GM06990 (cell line): Measurements from ENCODE around the gene FRS2.

Source experiments
- DNase-seq: peaks from one replicate; pipeline ENCODE4 v3.0.0-alpha.2; 2011; ENCODE audit not compliant: insufficient read length; ENCODE audit errors: extremely low read depth
- H3K27me3 ChIP-seq: replicated peaks from 2 replicates; pipeline ENCODE4 v1.6.0; 2011; ENCODE audit warnings: low read length; ENCODE audit not compliant: control insufficient read depth, insufficient read depth
- H3K36me3 ChIP-seq: 2 replicates; pipeline ENCODE4 v1.5.1; 2011; ENCODE audit warnings: low read length; ENCODE audit not compliant: control insufficient read depth, insufficient read depth
- H3K4me3 ChIP-seq: replicated peaks from 2 replicates; pipeline ENCODE4 v1.5.1; 2011; ENCODE audit warnings: low read depth, mild to moderate bottlenecking, control low read depth, low read length
- TF ChIP-seq, protein P1 (sequence below): IDR thresholded peaks from 2 replicates; pipeline ENCODE4 v1.5.1; 2011; ENCODE audit warnings: low read length, control low read depth, mild to moderate bottlenecking, inconsistent platforms; ENCODE audit not compliant: insufficient read depth, poor library complexity, severe bottlenecking

Gene FRS2

GRCh38 chr12:69519871-69520270 lies 49.7 kb downstream of the FRS2 start:
- Histone ChIP-seq H3K36me3 (no peaks in the 10 kb centered on the region), H3K4me3 (no peak overlapping the region), H3K27me3 (no peaks in the 10 kb centered on the region)
- DNase-seq: no peak
- TF ChIP-seq, protein P1, sequence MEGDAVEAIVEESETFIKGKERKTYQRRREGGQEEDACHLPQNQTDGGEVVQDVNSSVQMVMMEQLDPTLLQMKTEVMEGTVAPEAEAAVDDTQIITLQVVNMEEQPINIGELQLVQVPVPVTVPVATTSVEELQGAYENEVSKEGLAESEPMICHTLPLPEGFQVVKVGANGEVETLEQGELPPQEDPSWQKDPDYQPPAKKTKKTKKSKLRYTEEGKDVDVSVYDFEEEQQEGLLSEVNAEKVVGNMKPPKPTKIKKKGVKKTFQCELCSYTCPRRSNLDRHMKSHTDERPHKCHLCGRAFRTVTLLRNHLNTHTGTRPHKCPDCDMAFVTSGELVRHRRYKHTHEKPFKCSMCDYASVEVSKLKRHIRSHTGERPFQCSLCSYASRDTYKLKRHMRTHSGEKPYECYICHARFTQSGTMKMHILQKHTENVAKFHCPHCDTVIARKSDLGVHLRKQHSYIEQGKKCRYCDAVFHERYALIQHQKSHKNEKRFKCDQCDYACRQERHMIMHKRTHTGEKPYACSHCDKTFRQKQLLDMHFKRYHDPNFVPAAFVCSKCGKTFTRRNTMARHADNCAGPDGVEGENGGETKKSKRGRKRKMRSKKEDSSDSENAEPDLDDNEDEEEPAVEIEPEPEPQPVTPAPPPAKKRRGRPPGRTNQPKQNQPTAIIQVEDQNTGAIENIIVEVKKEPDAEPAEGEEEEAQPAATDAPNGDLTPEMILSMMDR: no peak

DNA sequence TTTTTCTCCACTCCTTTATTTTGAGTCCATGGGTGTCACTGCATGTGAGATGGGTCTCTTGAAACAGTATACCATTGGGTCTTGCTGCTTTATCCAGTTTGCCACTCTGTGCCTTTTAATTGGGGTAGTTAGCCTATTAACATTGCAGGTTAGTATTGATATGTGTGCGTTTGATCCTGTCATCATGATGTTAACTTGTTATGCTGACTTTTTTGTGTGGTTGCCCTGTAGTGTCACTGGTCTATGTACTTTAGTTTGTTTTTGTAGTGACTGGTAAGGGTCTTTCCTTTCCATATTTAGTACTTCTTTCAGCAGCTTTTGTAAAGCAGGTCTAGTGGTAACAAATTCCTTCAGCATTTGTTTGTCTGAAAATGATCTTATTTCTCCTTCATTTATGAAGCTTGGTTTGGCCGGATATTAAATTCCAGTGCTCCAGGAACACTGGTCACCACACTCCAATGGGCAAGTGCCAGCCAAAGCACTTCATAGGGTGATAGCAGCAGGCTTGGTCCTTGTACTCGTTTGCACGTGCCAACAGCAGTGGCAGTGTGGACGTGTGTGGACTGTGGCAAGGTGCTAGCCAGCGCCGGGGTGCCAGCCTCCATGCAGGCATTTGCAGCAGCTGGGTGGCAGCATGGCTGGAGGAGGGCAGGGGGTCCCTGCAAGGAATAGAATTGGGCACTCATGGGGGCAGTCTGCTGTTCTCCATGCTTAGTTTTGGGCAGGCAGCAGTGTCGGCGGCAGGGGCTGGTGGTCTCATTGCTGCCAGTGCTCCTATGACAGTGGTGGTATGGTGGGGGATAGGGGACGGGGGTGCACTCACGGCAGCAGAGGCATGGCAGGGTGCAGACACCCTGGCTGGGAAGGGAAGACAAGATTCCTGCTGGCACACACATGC lies 53.5 kb downstream of the FRS2 start:
- TF ChIP-seq, protein P1: no peak
- Histone ChIP-seq H3K4me3 (no peak overlapping the region), H3K27me3 (no peaks in the 10 kb centered on the region), H3K36me3 (no peaks in the 10 kb centered on the region)
- DNase-seq: no peak

DNA sequence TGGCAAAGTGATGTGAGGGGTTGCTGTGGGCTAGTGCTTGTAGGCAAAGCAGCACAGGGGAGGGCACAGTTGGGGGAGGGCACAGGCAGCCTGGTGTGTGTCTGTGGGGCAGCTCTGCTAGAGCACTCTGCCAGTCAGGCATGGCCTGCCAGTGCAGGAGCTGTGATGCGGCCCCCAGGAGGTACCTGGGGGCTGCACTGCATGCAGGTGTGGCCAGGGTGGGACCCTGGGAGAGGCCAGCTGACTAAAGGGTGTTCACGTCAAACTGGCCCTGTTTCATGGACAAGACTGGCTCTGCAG lies 54.1 kb downstream of the FRS2 start:
- H3K27me3 ChIP-seq: no peaks in the 10 kb centered on the region
- no peak overlapping the region for H3K4me3 ChIP-seq
- TF ChIP-seq, protein P1: no peak
- no peak for DNase-seq
- no peaks in the 10 kb centered on the region for H3K36me3 ChIP-seq

DNA sequence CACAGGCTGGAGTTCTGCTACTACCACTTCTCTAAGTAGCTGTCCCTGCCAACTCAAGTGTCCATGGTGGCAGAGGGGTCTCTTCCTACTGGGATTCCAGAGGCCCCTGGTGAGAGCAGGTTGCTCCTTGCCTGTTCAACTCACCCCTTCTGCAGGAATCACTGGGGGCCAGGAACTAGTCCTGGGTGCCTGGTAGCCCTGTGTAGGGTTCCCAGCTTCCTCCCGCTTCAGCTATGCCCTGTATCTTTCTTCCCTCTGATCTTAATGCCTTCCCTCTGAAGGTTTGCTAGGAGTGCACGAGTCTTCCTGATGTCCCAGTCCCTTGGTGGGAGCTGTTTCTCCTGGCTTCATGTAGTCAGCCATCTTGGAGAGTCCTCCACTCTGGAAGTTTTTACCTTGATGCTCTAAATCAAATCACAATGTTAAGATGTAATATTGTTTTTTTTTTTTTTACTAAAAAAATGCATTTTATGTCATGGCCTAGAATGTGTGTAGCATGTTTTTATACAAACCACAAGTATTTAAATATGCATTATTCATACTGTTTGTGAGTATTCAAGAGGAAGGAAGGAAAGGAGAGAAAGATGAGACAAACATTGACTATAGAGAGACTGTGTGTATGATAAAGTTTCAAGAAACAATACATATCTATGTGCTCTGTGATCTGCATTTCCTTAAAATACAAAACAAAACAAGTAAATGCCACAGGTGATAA lies 54.7 kb downstream of the FRS2 start:
- Histone ChIP-seq H3K4me3 (no peak overlapping the region), H3K36me3 (no peaks in the 10 kb centered on the region), H3K27me3 (no peaks in the 10 kb centered on the region)
- DNase-seq: no peak
- TF ChIP-seq, protein P1: no peak

DNA sequence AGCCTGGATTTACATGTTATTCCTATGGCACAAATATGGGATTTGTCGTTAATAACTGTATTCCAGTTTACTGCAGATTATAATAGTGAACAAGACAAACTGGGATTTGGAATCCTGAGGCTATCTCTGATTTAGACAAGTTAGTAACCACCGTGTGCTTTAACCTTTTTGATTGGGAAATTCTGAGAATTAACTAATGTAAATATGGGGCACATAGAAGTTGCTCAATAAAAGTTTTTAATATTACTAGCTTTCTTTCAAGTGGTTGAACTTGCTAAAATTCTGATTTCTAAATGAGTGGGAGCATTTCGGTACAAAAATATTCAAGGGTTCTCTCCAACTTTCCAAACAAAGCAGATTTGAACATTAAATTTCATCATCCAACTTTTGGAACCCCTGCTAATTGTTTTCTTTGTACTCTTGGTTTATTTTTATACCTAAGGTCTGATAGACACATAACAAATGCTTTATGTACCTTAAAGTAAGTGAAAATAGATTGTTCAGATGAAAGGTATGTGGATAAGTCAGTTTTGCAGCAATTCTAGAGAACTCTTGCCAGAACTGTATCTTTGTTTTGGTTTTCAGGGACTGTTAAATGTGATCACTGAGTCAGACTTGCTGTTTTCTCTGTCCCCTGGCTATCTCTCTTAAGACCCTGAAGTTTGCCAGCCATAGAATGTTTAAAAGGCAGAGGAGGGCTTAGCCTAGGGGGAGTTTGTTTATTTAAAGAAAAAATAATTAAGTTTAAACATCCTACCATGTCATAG lies 57.5 kb downstream of the FRS2 start:
- no peak overlapping the region for H3K4me3 ChIP-seq
- no peaks in the 10 kb centered on the region for H3K27me3 ChIP-seq
- DNase-seq: no peak
- TF ChIP-seq, protein P1: no peak
- H3K36me3 ChIP-seq: no peaks in the 10 kb centered on the region
